Activated CD4-positive, CD25-positive, alpha-beta regulatory T cell (primary cell): ENCODE results near the gene TSC22D4.
"Not testable (repeated sequence)": the region's sequence is repeated elsewhere in the genome, so short reads cannot be mapped to it uniquely, and the experiment has no call there.

Experiments
- DNase-seq, 4 experiments: peaks; one replicate each; lab custom pipeline; 2025; lab: John Stamatoyannopoulos, UW

Gene TSC22D4

DNA sequence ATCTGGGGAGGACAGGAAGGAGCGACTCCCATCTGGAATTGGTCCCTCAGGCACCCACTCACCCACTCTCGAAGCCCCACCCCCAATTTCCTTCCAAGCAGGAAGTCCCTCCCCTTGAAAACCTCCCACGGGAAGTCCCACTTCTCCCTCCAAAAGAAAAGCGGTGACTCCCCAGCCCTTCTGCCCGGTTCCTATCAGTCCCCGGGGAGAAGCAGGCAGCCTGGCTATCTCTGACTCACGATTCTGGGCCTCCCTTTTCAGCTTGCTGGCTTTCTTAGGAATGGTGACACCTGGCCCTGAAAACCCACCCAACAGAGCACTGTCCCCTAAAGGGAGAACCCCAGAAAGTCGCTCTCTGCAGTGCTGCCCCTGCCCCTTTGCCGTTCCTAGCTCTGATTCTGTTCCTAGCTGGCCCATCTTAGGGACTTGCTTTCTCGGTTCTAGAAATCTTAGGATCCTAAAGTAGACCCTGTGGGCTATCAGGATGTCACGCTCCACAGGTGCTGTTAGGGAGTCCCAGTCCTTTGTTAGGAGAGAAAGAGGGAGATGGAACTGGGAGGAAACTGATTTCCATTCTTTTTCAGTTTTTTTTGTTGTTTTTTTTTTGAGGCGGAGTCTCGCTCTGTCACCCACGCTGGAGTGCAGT is 6.0 kb downstream of the TSC22D4 start:
- DNase-seq = no peak

DNA sequence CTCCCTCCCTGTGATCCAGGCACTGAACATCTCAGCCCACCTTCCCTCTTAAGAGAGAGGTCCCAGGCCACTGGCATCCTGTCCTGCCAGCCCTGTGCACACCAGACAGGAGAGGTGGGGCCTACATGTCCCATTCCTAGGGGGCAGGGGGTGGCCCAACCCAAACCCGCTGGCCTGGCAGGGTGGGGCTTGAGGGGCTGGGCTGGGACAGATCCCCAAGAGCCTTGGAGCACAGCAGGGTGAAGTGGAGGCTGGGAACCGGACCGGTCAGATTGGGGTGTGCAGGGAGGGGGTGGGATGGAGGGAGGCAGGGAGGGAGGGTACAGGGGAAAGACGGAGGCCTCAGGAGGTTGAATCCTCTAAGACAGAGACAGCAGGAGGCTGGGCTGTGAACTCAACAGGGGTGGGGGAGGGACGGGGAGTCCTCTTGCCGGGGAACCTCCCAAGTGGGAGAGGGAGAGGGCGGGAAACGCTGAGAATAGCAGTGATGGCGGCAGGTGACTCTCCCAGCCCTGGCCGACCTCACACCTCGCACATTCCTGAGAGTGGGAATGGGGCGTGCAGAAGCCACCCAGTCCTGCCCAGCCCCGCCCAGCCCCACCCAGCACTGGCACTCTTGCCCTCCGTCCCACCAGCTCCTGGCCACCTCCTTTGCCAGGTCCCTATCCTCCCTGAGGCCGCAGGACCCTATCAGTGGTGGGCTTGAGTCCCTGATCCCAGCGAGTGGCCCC is 6.7 kb downstream of the TSC22D4 start:
- no peak for DNase-seq

DNA sequence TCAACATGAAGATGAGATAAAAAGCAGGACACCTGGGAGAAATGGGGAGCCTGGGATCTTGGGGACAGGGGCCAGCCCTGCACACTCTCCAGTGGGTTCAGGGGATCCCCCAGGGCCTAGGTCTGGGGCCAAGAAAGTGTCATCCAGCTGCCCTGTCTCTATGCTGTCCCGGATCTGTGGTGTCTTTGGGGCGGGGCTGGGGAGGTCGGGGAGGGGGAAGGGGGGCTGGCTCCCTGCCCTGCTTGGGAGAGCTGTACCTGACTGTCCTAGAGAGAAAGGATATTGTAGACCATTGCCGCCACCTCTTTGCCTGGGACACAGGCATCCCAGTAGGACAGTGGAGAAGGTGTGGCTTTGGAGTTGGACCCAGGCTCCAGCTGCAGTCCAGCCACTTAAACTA is 8.0 kb downstream of the TSC22D4 start:
- no peak for DNase-seq

DNA sequence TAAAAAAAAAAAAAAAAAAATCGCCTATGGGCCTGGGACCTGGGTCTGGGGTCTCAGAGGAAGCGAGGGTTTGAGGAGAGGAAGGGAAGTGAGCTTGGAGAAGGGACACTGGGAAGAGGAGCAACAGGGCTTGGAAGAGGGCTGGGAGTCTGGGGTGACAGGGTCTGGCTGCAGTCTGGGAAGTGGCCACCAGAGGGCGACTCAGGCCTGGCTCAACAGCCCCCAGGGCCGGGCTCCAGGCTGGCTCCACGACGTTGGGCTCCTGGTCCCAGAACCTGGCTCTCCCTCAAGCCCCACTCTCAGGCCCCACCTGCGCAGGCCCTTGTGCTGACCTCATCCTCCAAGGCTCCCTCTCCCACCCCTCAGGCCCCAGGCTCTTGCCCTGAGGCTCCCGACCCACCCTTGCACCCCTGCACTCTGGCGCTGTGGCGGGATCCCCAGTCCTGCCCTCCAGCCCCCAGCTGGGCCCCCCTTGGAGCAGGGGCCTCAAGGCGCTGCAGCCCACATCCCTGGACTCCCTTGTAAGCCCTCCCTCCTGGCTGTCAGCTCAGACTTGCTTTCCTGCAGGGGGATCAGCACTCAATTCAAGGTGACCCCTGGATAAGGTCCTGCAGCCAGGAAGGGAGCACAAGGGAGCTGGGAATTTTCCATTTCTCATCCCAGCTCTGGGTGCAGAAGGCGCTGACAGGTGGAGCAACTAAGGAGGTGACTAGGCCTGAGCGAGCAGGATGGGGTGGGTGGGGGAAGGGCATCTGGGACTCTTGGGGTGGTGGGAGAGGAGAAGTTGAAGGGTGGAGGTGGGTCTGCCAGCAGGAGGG is 9.6 kb downstream of the TSC22D4 start:
- peak; percentile 66 to 84 (median 77) for DNase-seq

DNA sequence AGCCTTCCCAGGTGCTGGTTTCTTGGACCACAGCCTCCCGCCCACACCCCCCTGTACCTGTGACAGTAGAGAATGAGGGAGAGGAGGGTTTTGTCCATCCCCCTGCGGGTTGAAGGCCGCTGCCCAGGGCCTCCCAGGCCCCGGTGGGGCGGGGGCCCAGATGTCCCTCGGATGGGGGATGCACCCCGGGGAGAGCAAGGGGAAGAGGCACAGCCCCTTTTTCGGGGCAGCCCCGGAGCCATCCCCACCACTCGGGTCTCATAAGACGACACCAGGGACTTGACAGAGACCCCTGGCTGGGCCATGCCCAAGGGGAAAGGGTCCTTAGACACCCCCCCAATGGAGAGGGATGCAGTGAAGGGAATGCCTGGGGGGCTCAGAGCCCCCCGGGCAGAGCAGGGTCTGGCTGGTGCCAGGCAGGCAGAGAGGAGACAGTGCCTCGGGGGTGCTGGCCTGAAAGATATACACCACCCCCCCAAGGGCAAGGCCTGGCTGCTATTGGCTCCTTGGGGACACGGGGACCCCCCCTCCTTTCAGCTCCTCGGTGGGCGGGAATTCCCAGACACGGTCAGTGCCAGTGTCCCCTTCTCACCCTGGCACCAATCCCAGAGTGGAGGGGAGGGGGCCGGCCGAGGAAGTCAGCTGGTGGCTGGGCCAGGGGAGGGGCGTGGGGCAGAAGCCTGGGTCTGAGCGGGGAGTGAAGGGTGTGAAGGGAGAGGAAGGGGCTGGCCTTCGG is 11.2 kb downstream of the TSC22D4 start:
- DNase-seq = no peak

DNA sequence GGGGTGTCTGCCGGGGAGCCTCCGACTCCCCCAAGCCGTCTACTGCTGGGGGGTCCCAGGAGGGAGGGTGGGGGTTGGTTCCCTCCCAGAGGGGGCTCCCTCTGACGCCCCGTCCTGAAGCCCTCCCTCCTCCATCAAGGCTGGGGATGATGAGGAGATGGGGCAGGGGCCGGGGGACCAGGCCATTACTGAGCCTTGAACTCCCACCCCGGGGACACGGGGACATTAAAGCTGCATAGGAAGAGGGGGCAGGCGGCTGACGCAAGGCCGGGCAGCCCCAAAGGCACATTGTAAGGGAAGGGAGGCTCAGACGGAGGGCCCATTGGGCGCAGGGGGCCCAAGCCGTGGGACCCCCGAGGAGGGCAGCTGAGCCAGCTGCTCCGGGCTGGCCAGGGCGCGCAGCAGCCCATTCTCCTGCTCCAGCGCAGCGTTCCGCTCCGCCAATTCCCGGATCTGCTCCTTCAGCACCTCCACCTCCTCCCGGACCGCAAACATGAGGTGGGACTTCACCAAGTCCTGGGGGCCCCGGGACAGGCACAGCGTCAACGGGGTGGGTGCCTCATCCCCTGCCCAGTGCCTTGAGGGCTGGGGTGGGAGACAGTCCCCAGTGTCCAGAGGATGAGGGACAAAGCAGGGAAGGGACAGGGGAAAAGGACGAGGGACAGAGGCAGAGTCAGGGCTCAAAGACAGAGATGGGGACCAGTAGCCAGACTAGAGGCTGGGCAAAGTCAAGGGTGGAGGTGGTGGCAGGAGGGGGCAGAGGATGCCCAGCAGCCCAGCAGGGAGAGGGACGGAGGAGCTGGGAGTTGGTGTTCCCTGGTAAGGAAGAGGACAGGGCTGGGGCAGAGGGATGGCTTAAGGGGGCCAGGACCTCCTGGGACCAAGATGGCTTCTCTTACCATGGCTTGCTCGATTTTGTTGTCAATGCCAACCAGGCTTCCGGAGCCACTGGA is 12.1 kb downstream of the TSC22D4 start:
- no peak for DNase-seq

DNA sequence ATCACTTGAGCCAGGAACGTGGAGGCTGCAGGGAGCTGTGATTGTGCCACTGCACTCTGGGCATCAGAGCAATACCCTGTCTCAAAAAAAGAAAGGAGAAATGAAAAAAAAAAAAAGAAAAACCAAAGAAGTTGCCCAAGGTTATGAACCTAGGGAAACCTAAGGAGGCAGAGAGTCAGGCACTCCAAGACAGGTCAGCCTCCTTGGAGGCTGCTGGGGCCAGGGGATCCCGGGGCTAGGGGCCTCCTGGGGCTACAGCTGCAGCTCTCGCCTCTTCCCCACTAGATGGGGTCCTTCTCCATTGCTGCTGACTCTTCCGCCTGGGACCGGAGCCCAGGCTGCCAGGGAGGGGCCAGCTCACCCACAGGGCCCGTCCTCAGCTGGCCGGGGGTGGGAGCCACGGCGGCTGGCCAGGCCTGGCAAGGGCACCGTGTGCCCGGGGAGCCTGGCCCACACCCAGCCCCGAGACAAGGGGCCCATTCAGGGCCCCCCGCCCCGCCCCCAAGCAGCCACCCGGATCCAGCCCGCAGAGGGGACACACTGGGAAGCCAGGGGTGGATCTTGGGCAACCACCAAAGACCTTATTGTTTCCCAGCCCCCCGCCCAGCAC is 13.2 kb downstream of the TSC22D4 start:
- no peak for DNase-seq

DNA sequence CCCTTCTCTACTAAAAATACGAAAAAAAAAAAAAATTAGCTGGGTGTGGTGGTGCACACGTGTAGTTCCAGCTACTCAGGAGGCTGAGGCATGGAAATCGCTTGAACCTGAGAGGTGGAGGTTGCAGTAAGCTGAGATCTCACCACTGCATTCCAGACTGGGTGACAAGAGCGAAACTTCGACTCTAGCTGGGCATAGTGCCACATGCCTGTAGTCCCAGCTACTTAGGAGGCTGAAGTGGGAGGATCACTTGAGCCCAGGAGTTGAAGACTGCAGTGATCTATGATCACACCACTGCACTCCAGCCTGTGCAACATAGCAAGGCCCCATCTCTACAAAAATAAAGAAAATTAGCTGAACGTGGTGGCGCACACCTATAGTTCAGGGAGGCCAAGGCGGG is 13.7 kb downstream of the TSC22D4 start:
- no peak for DNase-seq

DNA sequence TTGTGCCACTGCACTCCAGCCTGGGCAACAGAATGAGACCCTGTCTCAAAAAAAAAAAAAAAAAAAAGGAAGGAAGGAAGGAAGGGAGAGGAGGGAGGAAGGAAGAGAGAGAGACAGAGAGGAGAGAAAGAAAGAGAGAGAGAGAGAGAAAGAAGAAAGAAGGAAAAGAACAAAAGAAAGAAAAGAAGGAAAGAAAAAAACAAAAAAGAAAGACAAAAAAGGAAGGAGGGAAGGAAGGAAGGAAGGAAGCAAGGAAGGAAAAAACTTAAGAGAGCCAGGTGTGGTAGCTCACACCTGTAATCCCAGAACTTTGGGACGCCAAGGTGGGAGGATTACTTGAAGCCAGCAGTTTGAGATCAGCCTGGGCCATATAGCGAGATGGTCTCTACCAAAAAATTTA is 14.2 kb downstream of the TSC22D4 start:
- DNase-seq = no peak

DNA sequence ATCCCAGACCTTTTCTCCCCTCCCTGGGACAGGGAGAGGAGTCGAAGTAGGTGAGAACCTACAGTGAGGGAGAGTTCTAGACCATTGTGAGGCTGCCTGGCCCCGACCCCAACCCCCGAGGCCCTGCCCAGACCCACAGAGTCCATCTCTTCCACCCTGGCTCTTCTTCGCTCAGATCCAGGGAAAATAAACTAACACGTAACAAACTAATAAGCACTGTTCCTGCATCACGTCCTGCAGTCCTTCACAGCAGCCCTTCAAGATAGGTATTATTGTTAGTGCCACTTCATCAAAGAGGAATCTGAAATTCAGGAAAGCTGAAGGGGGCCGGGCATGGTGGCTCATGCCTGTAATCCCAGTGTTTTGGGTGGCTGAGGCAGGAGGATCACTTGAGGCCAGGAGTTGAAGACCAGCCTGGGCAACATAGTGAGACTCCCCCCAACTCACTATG is 14.8 kb downstream of the TSC22D4 start, which contains the start of gene SPACDR:
Gene SPACDR, minus strand, starts transcription at position 51 of the 451 bp plus-strand sequence. CDS start 235 bp downstream, outside the sequence.
- DNase-seq = no peak

DNA sequence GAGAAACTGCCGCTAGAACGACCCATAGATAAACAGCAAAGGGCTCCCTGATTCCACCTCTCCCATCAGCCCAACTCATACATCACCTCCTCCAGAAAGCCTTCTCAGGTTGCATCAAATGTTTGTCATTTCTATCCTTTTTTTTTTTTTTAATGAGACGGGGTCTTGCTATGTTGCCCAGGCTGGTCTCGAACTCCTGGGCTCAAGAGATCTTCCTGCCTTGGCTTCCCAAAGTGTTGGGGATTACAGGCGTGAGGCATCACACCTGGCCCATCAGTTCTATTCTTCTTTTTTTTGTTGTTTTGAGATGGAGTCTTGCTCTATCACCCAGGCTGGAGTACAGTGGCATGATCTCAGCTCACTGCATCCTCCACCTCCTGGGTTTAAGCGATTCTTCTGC is 22.0 kb downstream of the TSC22D4 start:
- no peak for DNase-seq

DNA sequence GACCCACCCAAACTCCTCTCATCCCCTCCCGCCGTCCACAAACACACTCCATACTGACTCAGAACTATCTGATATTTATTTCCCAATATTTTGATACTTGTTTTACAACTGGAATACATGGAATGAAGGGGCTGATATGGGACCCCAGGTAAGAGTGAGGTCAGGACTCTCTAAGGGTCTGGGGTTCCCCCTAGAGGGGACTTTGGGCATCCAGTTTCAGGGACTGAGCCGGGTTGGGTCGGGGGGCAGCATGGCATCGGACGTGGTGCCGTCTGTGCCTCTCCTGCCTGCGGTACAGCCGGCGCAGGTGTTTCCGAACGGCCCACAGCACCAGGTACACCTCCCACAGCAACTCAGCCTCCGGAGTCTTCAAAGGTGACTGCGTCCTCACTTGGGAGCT is 22.5 kb downstream of the TSC22D4 start:
- no peak for DNase-seq

DNA sequence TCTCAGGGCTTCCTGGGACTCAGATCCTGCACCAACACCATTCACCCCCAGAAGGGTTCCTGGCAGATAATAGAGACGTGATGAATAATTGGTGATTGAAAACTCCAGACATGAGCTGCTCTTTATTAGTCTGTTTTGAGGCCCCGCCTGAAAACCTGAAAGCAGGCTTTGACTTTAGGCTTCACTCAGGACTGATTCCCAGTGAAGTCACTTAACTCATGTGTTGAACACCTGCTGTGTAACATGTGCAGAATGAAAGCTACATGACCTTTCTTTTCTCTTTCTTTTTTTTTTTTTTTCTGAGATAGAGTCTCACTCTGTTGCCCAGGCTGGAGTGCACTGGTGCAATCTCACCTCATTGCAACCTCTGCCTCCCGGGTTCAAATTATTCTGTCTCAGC is 23.8 kb downstream of the TSC22D4 start:
- no peak for DNase-seq

DNA sequence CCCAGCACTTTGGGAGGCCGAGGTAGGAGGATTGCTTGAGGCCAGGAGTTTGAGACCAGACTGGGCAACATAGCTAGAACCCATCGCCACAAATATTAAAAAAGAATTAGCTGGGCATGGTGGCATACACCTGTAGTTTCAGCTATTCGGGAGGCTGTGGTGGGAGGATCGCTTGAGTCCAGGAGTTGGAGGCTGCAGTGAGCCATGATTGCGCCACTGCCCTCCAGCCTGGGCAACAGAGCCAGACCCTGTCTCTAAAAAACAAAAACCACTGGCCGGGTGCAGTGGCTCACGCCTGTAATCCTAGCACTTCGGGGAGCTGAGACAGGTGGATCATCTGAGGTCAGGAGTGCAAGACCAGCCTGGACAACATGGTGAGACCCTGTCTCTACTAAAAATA is 25.2 kb downstream of the TSC22D4 start:
- DNase-seq = not testable (repeated sequence)

DNA sequence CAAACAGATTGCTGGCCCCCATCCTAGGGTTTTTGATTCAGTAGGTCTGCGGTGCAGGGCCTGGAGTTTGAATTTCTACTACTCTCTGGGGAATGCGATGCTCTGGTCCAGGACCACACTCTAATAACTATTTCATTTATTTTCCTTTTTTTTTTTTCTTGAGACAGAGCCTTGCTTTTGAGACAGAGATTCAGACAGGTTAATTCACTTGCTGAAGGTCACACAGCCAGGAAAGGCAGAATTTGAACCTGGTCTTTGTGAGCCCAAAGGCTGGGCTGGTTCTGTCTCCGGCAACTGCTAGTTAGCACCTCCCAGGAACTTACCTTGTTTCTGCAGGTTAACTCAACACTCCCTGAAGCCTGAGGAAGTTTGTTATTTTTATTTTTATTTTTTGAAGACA is 26.5 kb downstream of the TSC22D4 start:
- no peak for DNase-seq

DNA sequence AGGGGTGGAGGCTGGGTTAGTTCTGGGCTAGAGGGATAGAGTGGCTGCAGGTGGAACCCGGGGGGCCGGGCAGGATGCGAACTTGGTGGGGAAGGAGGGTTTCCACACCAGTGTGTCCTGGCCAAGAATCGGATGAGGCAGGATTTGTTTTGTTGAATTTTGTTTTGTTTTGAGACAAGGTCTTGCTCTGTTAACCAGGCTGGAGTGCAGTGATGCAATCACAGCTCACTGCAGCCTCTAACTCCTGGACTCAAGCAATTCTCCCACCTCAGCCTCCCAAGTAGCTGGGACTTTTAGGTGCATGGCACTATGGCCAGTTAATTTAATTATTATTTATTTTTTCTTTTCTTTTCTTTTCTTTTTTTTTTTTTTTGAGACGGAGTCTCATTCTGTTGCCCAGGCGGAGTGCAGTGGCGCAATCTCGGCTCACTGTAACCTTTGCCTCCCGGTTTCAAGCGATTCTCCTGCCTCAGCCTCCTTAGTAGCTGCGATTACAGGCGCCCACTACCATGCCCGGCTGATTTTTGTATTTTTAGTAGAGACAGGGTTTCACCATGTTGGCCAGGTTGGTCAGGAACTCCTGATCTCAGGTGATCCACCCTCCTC is 29.7 kb downstream of the TSC22D4 start:
- no peak for DNase-seq

DNA sequence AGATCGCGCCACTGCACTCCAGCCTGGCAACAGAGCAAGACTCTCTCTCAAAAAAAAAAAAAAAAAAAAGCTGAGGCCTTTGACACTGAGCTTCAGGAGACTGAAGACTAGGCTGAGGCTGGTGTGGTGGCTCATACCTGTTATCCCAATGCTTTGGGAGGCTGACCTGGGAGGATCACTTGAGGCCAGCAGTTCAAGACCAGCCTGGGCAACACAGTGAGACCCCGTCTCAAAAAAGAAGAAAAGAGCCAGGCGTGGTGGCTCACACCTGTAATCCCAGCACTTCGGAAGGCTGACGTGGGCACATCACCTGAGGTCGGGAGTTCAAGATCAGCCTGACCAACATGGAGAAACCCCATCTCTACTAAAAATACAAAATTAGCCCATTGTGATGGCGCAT is 31.7 kb downstream of the TSC22D4 start:
- not testable (repeated sequence) for DNase-seq

DNA sequence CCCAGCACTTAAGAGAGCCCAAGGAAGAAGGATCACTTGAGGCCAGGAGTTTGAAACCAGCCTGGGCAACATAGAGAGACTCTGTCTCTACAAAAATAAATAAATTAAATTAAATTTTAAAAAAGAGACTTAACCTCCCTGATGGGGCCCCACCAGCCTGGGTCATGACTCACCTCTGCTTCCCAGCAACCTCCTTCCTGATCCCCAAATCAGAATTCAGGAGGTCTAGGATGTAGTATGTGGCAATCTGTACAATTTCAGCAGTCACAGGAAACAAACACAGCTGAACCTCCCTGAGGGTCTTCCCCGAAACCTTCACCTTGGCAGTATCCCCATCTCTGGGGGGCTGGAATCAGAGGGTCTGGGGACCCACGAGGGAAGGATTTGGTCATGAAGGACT is 33.0 kb downstream of the TSC22D4 start:
- DNase-seq = no peak

DNA sequence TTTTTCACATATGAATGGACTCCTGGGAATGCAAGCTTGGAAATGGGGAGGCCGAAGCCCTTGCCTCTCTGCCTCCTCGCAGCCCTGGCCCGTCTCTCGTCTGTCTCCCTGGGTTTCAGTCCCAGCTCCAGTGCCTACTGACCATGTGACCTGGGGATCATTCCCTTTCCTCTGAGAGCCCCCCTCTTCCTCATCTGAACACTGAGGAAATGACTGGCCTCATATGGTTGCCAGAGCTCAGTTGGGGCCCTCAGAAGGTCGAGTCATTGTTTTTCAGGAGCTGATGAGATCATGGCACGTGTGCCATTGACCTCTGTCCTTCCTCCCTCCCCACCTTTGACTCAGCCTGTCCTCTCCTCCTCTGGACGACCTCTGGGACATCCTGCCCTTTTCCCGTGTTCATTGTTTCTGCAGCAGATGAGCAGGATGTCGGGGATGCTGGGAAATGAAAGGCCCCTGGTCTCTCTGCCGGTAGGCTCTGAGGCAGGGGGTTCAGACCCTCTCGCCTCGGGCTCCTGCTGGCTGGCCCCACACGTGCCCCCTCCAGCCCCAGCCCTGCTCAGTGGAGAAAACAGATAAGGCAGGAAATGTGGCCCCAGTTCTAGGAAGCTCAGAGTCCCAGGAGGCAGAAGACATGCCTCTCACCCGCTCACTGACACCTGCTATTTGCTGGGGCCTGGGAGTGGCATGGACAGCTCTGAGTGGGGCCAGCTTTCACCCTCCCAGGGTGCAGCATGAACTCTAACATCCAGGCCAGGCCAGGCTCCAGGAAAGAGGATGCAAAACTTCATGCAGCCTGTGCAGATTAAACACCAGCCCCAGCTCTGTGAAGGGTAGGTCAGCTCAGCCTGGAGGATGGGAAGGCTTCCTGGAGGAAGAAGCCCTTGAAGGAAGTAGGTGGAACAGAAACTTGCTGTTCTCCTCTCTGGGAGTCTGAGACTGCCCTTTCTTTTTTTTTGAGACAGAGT is 34.4 kb downstream of the TSC22D4 start:
- no peak for DNase-seq
